Coronary artery (tissue), 2 donors: ENCODE measurements around the gene QSOX2.

ENCODE experiments used
- DNase-seq: peaks from one replicate; pipeline ENCODE4 v3.0.0-alpha.2; 2017; ENCODE audit warnings: low spot score
- H3K27ac ChIP-seq, 2 donors: fragments of 200-600 bp; sonication (generic); one replicate each; pipeline ENCODE4 v1.5.1; 2016 to 2019
- H3K4me3 ChIP-seq: fragments of 200-600 bp; sonication (generic); 2 replicates; pipeline ENCODE4 v1.5.1; 2016; ENCODE audit warnings: mild to moderate bottlenecking, moderate library complexity
- TF ChIP-seq, protein P1 (sequence below): fragments of 200-600 bp; sonication (generic); IDR thresholded peaks from one replicate; pipeline ENCODE4 v1.5.1; 2019; ENCODE audit warnings: antibody characterized with exemption

The QSOX2 gene

DNA sequence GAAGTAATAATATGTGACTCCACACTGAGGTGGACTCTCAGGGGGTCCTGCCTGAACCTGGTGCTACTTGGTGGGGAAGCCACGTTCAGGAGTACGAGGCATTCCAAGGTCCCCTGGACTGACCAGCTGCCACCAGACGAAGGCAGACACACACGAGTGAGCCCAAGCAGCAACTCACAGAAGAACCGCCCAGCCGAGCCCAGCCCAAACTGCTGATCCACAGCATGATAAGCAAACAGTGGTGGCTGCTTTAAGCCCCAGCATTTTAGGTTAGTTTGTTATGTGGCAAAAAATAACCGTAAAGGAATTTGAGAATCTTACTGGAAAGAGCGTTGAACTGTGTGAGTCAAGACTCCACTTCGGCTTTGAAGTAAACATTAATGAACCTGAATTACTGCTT is 31.9 kb downstream of the QSOX2 start:
- TF ChIP-seq, protein P1, sequence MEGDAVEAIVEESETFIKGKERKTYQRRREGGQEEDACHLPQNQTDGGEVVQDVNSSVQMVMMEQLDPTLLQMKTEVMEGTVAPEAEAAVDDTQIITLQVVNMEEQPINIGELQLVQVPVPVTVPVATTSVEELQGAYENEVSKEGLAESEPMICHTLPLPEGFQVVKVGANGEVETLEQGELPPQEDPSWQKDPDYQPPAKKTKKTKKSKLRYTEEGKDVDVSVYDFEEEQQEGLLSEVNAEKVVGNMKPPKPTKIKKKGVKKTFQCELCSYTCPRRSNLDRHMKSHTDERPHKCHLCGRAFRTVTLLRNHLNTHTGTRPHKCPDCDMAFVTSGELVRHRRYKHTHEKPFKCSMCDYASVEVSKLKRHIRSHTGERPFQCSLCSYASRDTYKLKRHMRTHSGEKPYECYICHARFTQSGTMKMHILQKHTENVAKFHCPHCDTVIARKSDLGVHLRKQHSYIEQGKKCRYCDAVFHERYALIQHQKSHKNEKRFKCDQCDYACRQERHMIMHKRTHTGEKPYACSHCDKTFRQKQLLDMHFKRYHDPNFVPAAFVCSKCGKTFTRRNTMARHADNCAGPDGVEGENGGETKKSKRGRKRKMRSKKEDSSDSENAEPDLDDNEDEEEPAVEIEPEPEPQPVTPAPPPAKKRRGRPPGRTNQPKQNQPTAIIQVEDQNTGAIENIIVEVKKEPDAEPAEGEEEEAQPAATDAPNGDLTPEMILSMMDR, result no peak
- H3K4me3 ChIP-seq, result no peak overlapping the region
- no peak overlapping the region for H3K27ac ChIP-seq
- DNase-seq, result no peak

DNA sequence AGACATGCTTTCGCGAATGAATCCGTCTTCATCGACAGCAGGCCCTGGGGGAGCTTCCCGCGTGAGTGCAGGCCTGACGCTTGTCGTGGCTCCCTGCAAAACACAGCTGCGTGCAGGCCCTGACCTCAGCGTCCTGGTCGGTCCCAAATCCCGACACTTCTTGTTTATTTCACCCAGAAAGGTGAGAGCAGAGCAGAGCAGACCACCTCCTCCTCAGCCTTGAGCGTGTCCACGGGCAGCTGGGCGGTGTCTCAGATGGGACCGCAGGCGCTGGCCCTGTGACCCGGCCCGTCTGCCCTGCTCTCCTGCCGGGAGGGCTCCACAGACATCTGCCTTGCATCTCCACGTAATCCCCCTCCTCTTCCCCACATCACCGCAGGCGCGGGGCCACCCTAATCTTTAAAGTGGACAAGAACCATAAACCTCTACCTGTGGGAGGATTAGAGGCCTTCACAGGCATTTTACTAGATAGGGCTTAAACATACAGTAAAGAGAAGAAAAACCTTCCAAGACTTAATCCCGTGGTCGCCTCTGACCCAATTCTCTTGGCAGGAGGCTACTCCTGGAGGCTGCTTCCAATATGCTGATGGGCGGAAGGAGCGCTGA is 33.2 kb downstream of the QSOX2 start:
- H3K27ac ChIP-seq, result no peak overlapping the region
- H3K4me3 ChIP-seq, result no peak overlapping the region
- TF ChIP-seq, protein P1, result no peak
- no peak for DNase-seq

DNA sequence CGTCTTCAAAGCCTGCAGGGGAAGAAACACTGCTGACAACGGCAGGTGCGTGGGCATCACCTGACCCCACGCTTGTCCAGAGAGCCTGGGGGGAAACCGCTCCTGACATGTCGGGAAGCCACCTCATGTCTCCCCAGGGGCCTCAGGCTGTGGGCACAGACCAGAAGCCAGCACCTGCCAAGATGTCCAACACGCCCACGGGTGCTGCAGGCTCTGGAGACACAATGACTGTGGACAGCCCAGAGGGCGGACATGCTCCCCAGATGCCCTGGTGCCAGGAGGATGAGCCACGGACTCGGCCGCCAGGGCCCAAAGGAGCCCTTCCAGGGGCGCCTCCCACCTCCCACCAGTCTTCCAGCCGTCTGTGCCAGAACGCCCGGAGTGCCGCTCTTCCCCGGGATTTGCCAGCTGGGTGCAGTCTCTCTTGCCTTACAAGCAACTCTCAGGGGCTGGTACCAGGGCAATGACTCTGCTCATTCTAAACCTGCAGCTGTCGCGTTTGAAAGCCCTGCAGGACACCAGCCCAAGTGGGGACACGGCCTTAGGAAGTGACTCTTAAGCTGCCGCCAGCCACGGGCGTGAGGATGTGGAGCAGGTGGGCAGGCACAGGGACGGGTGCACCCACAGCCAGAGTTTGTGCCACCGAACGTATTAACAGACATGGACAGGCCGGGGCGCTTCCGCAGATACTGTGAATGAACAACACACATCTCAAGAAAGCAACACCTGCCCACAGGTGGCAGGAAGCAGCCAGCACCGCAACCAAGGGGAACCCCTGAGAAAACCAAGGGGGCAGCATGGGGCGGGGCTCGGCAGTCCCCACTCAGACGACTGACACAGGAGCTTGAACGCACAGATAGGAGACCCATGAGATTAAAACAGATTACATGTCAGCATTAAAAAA is 33.9 kb downstream of the QSOX2 start:
- no peak for DNase-seq
- H3K27ac ChIP-seq, result no peak overlapping the region
- TF ChIP-seq, protein P1, result no peak
- no peak overlapping the region for H3K4me3 ChIP-seq

DNA sequence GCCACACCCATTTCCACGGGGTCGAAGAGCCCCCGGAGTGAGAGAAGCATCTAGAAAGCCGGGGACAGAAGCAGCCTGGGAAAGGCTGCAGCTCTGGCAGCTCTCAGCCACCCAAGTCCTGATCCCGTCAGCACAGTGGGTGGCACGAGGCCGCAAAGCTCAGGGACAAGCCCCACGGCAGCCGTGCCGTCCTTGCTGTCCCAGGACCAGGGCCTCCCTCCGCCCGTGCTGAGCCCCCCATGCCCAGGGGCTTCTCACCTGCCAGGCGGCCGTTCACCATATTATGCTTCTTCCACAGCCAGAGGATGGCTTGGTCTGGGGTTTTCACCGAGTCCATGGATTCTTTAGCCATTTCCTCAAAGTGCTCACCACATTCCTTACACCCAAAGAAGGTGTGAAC is 34.6 kb downstream of the QSOX2 start:
- no peak overlapping the region for H3K4me3 ChIP-seq
- no peak for DNase-seq
- H3K27ac ChIP-seq, result no peak overlapping the region
- TF ChIP-seq, protein P1, result no peak

DNA sequence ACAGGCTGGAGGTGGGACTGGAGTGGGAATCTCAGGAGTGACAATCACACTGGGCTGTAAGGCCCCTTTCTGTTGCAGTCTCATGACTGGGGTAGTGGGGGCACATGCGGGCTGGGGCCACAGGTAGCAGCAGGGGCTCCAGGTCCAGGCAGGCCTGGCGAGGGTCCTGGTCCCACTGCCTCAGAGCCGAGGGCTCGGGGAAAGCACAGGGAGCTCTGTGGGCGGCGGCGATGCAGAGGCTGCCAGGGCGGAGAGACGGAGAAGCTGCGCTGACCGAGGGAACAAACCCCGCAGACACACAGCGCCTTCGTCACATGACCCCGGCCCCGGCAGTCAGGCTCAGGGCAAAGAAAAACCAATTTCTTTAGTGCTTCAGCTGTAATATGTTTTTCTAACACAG is 35.3 kb downstream of the QSOX2 start:
- no peak for DNase-seq
- Histone ChIP-seq H3K27ac (no peak overlapping the region), H3K4me3 (no peak overlapping the region)
- TF ChIP-seq, protein P1, result no peak

DNA sequence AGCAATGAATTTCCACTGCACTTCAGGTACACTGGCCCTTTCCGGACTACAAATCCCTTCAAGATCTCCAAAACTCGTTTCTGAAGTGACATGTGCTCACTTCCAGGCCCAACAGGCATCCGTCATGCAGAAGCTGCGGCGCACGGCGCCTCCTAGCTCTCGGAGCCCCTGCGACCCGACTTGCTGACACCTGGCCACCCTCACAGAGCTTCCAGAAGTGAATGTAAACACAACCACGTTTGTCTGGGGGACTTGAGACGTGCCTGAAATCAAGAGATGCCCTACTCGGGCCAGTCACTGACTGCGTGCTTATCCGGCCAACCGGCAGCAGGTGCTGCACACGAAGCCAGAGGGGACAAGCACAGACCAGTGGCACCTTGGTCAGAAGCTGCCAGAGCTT is 35.8 kb downstream of the QSOX2 start:
- TF ChIP-seq, protein P1, result no peak
- no peak for DNase-seq
- no peak overlapping the region for H3K4me3 ChIP-seq
- no peak overlapping the region for H3K27ac ChIP-seq

DNA sequence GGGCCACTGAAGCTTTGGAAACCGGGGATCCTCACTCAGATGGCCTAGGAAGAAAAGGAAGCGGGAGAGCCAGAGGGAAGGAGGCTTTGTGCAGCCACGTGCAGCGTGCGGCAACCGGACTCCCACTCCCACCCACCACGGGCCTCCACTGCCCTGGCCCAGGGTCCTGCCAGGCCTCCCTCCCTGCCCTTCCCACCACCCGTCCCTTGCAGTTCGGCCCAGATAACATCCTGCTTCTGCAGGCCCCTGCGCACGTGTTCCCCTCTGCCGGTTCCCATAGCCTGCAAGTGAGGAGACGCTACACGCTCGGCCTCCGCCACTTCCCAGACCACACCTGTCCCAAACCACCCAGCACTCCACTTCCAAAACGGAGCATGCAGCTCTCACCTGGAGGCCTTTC is 36.4 kb downstream of the QSOX2 start:
- Histone ChIP-seq H3K4me3 (no peak overlapping the region), H3K27ac (no peak overlapping the region)
- TF ChIP-seq, protein P1, result no peak
- DNase-seq, result no peak
